ENCODE data around the gene GABRB3.
"Not testable (repeated sequence)": the region's sequence is repeated elsewhere in the genome, so short reads cannot be mapped to it uniquely, and the experiment has no call there.

GABRB3 gene

GRCh38 chr15:26736502-26737248 lies 36.2 kb downstream of the GABRB3 start:
- no peak for DNase-seq (ENCODE audit: low read depth in 1 of 2, low spot score in 1 of 2)

- no peak for DNase-seq (ENCODE audit: low read depth in 1 of 2, low spot score in 1 of 2)
Measured at GRCh38 chr15:26731965-26732364, 40.9 kb downstream of the GABRB3 start.

- DNase-seq (ENCODE audit: low read depth in 1 of 2, low spot score in 1 of 2): no peak
Measured at GRCh38 chr15:26729581-26729980, 43.3 kb downstream of the GABRB3 start.

GRCh38 chr15:26729030-26729429 lies 43.8 kb downstream of the GABRB3 start:
- DNase-seq (ENCODE audit: low read depth in 1 of 2, low spot score in 1 of 2): no peak

GRCh38 chr15:26724381-26725150 lies 48.3 kb downstream of the GABRB3 start:
- no peak for DNase-seq (ENCODE audit: low read depth in 1 of 2, low spot score in 1 of 2)

GRCh38 chr15:26722621-26723160 lies 50.2 kb downstream of the GABRB3 start:
- no peak for DNase-seq (ENCODE audit: low read depth in 1 of 2, low spot score in 1 of 2)

- no peak for DNase-seq (ENCODE audit: low read depth in 1 of 2, low spot score in 1 of 2)
Measured at GRCh38 chr15:26721232-26721967, 51.5 kb downstream of the GABRB3 start.

- no peak for DNase-seq (ENCODE audit: low read depth in 1 of 2, low spot score in 1 of 2)
Measured at GRCh38 chr15:26720546-26720945, 52.3 kb downstream of the GABRB3 start.

GRCh38 chr15:26719866-26720265 lies 53.0 kb downstream of the GABRB3 start:
- not testable (repeated sequence) for DNase-seq (ENCODE audit: low read depth in 1 of 2, low spot score in 1 of 2)

- no peak for DNase-seq (ENCODE audit: low read depth in 1 of 2, low spot score in 1 of 2)
Measured at GRCh38 chr15:26716069-26716468, 56.8 kb downstream of the GABRB3 start.

GRCh38 chr15:26713498-26713897 lies 59.4 kb downstream of the GABRB3 start:
- DNase-seq (ENCODE audit: low read depth in 1 of 2, low spot score in 1 of 2): no peak

- DNase-seq (ENCODE audit: low read depth in 1 of 2, low spot score in 1 of 2): no peak
Measured at GRCh38 chr15:26712335-26712734, 60.5 kb downstream of the GABRB3 start.

- DNase-seq (ENCODE audit: low read depth in 1 of 2, low spot score in 1 of 2): no peak
Measured at GRCh38 chr15:26711445-26711844, 61.4 kb downstream of the GABRB3 start.

GRCh38 chr15:26702381-26702780 lies 70.5 kb downstream of the GABRB3 start:
- no peak for DNase-seq (ENCODE audit: low read depth in 1 of 2, low spot score in 1 of 2)

GRCh38 chr15:26698555-26698954 lies 74.3 kb downstream of the GABRB3 start:
- no peak for DNase-seq (ENCODE audit: low read depth in 1 of 2, low spot score in 1 of 2)

GRCh38 chr15:26697913-26698312 lies 75.0 kb downstream of the GABRB3 start:
- no peak for DNase-seq (ENCODE audit: low read depth in 1 of 2, low spot score in 1 of 2)

GRCh38 chr15:26691249-26691648 lies 81.6 kb downstream of the GABRB3 start:
- DNase-seq (ENCODE audit: low read depth in 1 of 2, low spot score in 1 of 2): no peak

- DNase-seq (ENCODE audit: low read depth in 1 of 2, low spot score in 1 of 2): no peak
Measured at GRCh38 chr15:26690778-26691177, 82.1 kb downstream of the GABRB3 start.

GRCh38 chr15:26689462-26689861 lies 83.4 kb downstream of the GABRB3 start:
- DNase-seq (ENCODE audit: low read depth in 1 of 2, low spot score in 1 of 2): no peak

- no peak for DNase-seq (ENCODE audit: low read depth in 1 of 2, low spot score in 1 of 2)
Measured at GRCh38 chr15:26686547-26687187, 86.2 kb downstream of the GABRB3 start.

GRCh38 chr15:26682598-26683164 lies 90.2 kb downstream of the GABRB3 start:
- DNase-seq (ENCODE audit: low read depth in 1 of 2, low spot score in 1 of 2): no peak

All from stimulated activated CD4-positive, alpha-beta T cell treated with anti-CD3 and anti-CD28 coated beads, Interleukin-15, amount 100 ng/mL, for 1 hour (primary cell).